ENCODE results near the gene ULK3. TPM values are rescaled to one million over a fixed set of nuclear protein-coding genes. Genes with fewer than 3 reads are reported as not detected.

The ULK3 gene
- total RNA-seq, 1 experiment from 2014 or later = 48.4 TPM

- Histone ChIP-seq H3K79me2 (ENCODE audit: insufficient read depth, low read length) (no peaks in the 10 kb centered on the region), H3K27ac (ENCODE audit: low read depth, low read length) (no peak overlapping the region), H3K9me2 (ENCODE audit: insufficient read depth) (no peaks in the 10 kb centered on the region), H3K4me3 (replicated peaks in 1 of 2; ENCODE audit: low read depth in 1 of 2, low read length in 2 of 2) (no peak overlapping the region), H3K9ac (ENCODE audit: low read length) (no peak overlapping the region), H2AFZ (ENCODE audit: low read depth, low read length, poor library complexity, severe bottlenecking) (no peak overlapping the region), H3K4me1 (ENCODE audit: control insufficient read depth in 1 of 2, insufficient read depth in 2 of 2, low read length in 2 of 2) (peaks cover 20 to 43% of the 10 kb centered on the region in 2 experiments), H3K36me3 (ENCODE audit: control insufficient read depth in 1 of 2, insufficient read depth in 2 of 2, low read length in 2 of 2) (no peaks in the 10 kb centered on the region), H3K9me3 (ENCODE audit: control insufficient read depth in 1 of 2, insufficient read depth in 1 of 2, low read depth in 1 of 2, low read length in 2 of 2) (no peaks in the 10 kb centered on the region), H4K20me1 (ENCODE audit: insufficient read depth) (no peaks in the 10 kb centered on the region), H3K4me2 (ENCODE audit: low read length) (0 out of 2 replicates have a peak overlapping the region, but pooled peaks have one; percentile 12), H3K27me3 (ENCODE audit: insufficient read depth, low read length) (no peaks in the 10 kb centered on the region)
- ChIA-PET RAD21 (ENCODE audit: low non-redundant PET in 1 of 2, low total read pairs in 2 of 2, uncharacterized antibody in 2 of 2, unreplicated experiment in 2 of 2) (no interaction called here), POLR2A (no interaction called here), CTCF (no interaction called here)
- BruUV-seq (replicated peaks) = no TSS peak
- no peak for DNase-seq (ENCODE audit: low read depth, low spot score)
- intact Hi-C loops (cut with micrococcal nuclease) = no loop called here
- ATAC-seq = no peak
- TF ChIP-seq REST (IDR thresholded peaks at IDR 0.05; ENCODE audit: low read depth) (no peak), EZH2 (IDR thresholded peaks at IDR 0.05) (no peak), ZBTB33 (IDR thresholded peaks at IDR 0.05; ENCODE audit: extremely low read depth, insufficient replicate concordance, low read length) (no peak), MAX (IDR thresholded peaks at IDR 0.05) (no peak), TCF7L2 (IDR thresholded peaks at IDR 0.05; ENCODE audit: borderline replicate concordance, extremely low read depth, insufficient read depth, insufficient read length) (no peak), POLR2A (IDR thresholded peaks at IDR 0.05; ENCODE audit: borderline replicate concordance, extremely low read depth, insufficient read depth, insufficient read length) (no peak), ZFX (IDR thresholded peaks at IDR 0.05) (no peak), SP1 (IDR thresholded peaks at IDR 0.05; ENCODE audit: low read depth) (no peak), RAD21 (IDR thresholded peaks at IDR 0.05; ENCODE audit: low read depth) (no peak), FOSL1 (IDR thresholded peaks at IDR 0.05; ENCODE audit: low read depth) (no peak)
Measured at GRCh38 chr15:74815121-74815934, 27.6 kb downstream of the ULK3 start.
